Neural cell (in vitro differentiated cells): Measurements from ENCODE around the gene LARGE1. TPM values are rescaled to one million over a fixed set of nuclear protein-coding genes. Genes with fewer than 3 reads are reported as not detected.
A peak's percentile ranks its signal among the peaks of the same experiment; 100 is the strongest.

Experiments used
- H2AFZ ChIP-seq: fragments of 200-600, 300-800 bp; sonication (generic), shearing (Covaris generic); 2 replicates; pipeline ENCODE4 v1.6.0; 2014; ENCODE audit warnings: low read depth, mild to moderate bottlenecking, antibody characterized with exemption, low read length, moderate library complexity
- H3F3A ChIP-seq: fragments of 200-600 bp; shearing (Covaris generic); 2 replicates; pipeline ENCODE4 v1.6.1; 2016; ENCODE audit warnings: mild to moderate bottlenecking, moderate library complexity, mixed read lengths, antibody characterized with exemption, low read length; ENCODE audit not compliant: insufficient read depth, poor library complexity, severe bottlenecking
- H3K27ac ChIP-seq: fragments of 200-600, 300-800 bp; sonication (generic), shearing (Covaris generic); 2 replicates; pipeline ENCODE4 v1.5.1; 2014; ENCODE audit warnings: mild to moderate bottlenecking, low read length, moderate library complexity
- H3K27me3 ChIP-seq: fragments of 300-800, 200-600 bp; sonication (generic), shearing (Covaris generic); 2 replicates; pipeline ENCODE4 v1.6.0; 2014; ENCODE audit warnings: mild to moderate bottlenecking, low read depth, low read length, moderate library complexity; ENCODE audit not compliant: insufficient read depth
- H3K36me3 ChIP-seq: fragments of 300-800, 200-600 bp; sonication (generic), shearing (Covaris generic); 2 replicates; pipeline ENCODE4 v1.5.1; 2014; ENCODE audit warnings: mild to moderate bottlenecking, antibody characterized with exemption, low read length, moderate library complexity; ENCODE audit not compliant: insufficient read depth
- H3K4me2 ChIP-seq: fragments of 300-800, 200-600 bp; sonication (generic), shearing (Covaris generic); 2 replicates; pipeline ENCODE4 v1.6.0; 2014; ENCODE audit warnings: mild to moderate bottlenecking, low read length
- H3K4me3 ChIP-seq: fragments of 300-800, 200-600 bp; sonication (generic), shearing (Covaris generic); 2 replicates; pipeline ENCODE4 v1.5.1; 2014; ENCODE audit warnings: mild to moderate bottlenecking, low read length, moderate library complexity
- H3K79me2 ChIP-seq: fragments of 200-600 bp; shearing (Covaris generic); replicated peaks from 2 replicates; pipeline ENCODE4 v1.6.0; 2014; ENCODE audit warnings: mild to moderate bottlenecking, low read length, moderate library complexity; ENCODE audit not compliant: insufficient read depth
- H3K9ac ChIP-seq: fragments of 300-800, 200-600 bp; sonication (generic), shearing (Covaris generic); 2 replicates; pipeline ENCODE4 v1.6.1; 2016; ENCODE audit warnings: mild to moderate bottlenecking, low read length, mixed read lengths
- H3K9me2 ChIP-seq: fragments of 200-600 bp; shearing (Covaris generic); 2 replicates; pipeline ENCODE4 v1.6.1; 2016; ENCODE audit warnings: mild to moderate bottlenecking, low read length, mixed read lengths; ENCODE audit not compliant: insufficient read depth
- H3K9me3 ChIP-seq: fragments of 200-600, 300-800 bp; sonication (generic), shearing (Covaris generic); 2 replicates; pipeline ENCODE4 v1.6.1; 2016; ENCODE audit warnings: mild to moderate bottlenecking, mixed run types, low read length, moderate library complexity, mixed read lengths
- H4K20me1 ChIP-seq: fragments of 200-600 bp; shearing (Covaris generic); 2 replicates; pipeline ENCODE4 v1.6.1; 2016; ENCODE audit warnings: mild to moderate bottlenecking, mixed run types; ENCODE audit not compliant: insufficient read depth
- EP300 ChIP-seq: fragments of 450-650 bp; conservative IDR thresholded peaks from 2 replicates; pipeline ENCODE4 v1.6.1; 2014; ENCODE audit warnings: antibody characterized with exemption, mild to moderate bottlenecking, moderate library complexity; ENCODE audit not compliant: poor library complexity, severe bottlenecking
- EZH2 ChIP-seq: fragments of 200-600, 300-800 bp; shearing (Covaris generic), sonication (generic); IDR thresholded peaks from 2 replicates; pipeline ENCODE4 v1.6.1; 2014; ENCODE audit warnings: antibody characterized with exemption, low read length, borderline replicate concordance, mild to moderate bottlenecking; ENCODE audit not compliant: insufficient read depth, poor library complexity, severe bottlenecking
- MXI1 ChIP-seq: fragments of 450-650 bp; conservative IDR thresholded peaks from 2 replicates; pipeline ENCODE4 v1.6.1; 2014; ENCODE audit warnings: antibody characterized with exemption, mild to moderate bottlenecking; ENCODE audit not compliant: poor library complexity, severe bottlenecking
- POLR2AphosphoS5 ChIP-seq: IDR thresholded peaks from 2 replicates; pipeline ENCODE4 v1.6.1; 2012
- RAD21 ChIP-seq: fragments of 450-650 bp; conservative IDR thresholded peaks from 2 replicates; pipeline ENCODE4 v1.6.1; 2014; ENCODE audit warnings: antibody characterized with exemption, mild to moderate bottlenecking, moderate library complexity
- REST ChIP-seq: IDR thresholded peaks from 2 replicates; pipeline ENCODE4 v1.6.1; 2012; ENCODE audit warnings: borderline replicate concordance
- TAF1 ChIP-seq: IDR thresholded peaks from 2 replicates; pipeline ENCODE4 v1.6.1; 2012; ENCODE audit warnings: low read depth
- polyA plus RNA-seq: library from polyadenylated mRNA; depleted of rRNA; stranded (reverse); fragments of >200 nt; gene quantifications from 2 replicates; pipeline ENCODE4 v1.2.3, GENCODE V29; 2014

The LARGE1 gene
- polyA plus RNA-seq, 1 donor from 2014 or later: 27.5 TPM

GRCh38 chr22:33578752-33579151 is 341.5 kb downstream of the LARGE1 start:
- H3K9me3 ChIP-seq: no peaks in the 10 kb centered on the region
- H3K9ac ChIP-seq: no peak overlapping the region
- no peaks in the 10 kb centered on the region for H3K9me2 ChIP-seq
- no peaks in the 10 kb centered on the region for H4K20me1 ChIP-seq
- no peaks in the 10 kb centered on the region for H3F3A ChIP-seq
- no peaks in the 10 kb centered on the region for H3K79me2 ChIP-seq
- TF ChIP-seq EZH2 (no peak), REST (no peak), RAD21 (no peak), MXI1 (no peak), TAF1 (no peak), EP300 (no peak)
- no peak overlapping the region for H3K4me2 ChIP-seq
- H3K36me3 ChIP-seq: no peaks in the 10 kb centered on the region
- H3K4me3 ChIP-seq: no peak overlapping the region
- H3K27me3 ChIP-seq: no peaks in the 10 kb centered on the region
- H2AFZ ChIP-seq: no peak overlapping the region
- peak overlapping the region; percentile 72 for H3K27ac ChIP-seq

GRCh38 chr22:33577862-33578411 is 342.3 kb downstream of the LARGE1 start:
- peak; percentile 51 for TF ChIP-seq REST
- no peak for TF ChIP-seq EZH2
- peak; percentile 64 for TF ChIP-seq EP300
- no peak for TF ChIP-seq TAF1
- TF ChIP-seq POLR2AphosphoS5: peak; percentile 25
- no peak overlapping the region for H2AFZ ChIP-seq
- H3K36me3 ChIP-seq: no peaks in the 10 kb centered on the region
- H3K4me2 ChIP-seq: peak overlapping the region; percentile 21
- peak overlapping the region; percentile 15 for H3K9ac ChIP-seq
- no peaks in the 10 kb centered on the region for H3K79me2 ChIP-seq
- no peaks in the 10 kb centered on the region for H3F3A ChIP-seq
- H3K27ac ChIP-seq: peak overlapping the region; percentile 72
- no peaks in the 10 kb centered on the region for H4K20me1 ChIP-seq
- no peaks in the 10 kb centered on the region for H3K9me2 ChIP-seq
- H3K27me3 ChIP-seq: no peaks in the 10 kb centered on the region
- H3K9me3 ChIP-seq: no peaks in the 10 kb centered on the region
- H3K4me3 ChIP-seq: peak overlapping the region; percentile 37
